Chondrocyte (in vitro differentiated cells): ENCODE data around the gene LAPTM5. TPM values are rescaled to one million over a fixed set of nuclear protein-coding genes. Genes with fewer than 3 reads are reported as not detected.

Experiments used
- DNase-seq: peaks from one replicate; pipeline ENCODE4 v3.0.0; 2021; ENCODE audit warnings: mixed read lengths, low spot score
- H3K27ac Mint-ChIP-seq: one replicate; pipeline ENCODE4 v1.8.0; 2021; ENCODE audit warnings: mild to moderate bottlenecking, moderate library complexity, mixed read lengths; ENCODE audit not compliant: unreplicated experiment
- H3K27me3 Mint-ChIP-seq: 2 replicates; pipeline ENCODE4 v1.8.0; 2021; ENCODE audit warnings: low read depth, mixed read lengths
- H3K36me3 Mint-ChIP-seq: 2 replicates; pipeline ENCODE4 v1.8.0; 2021; ENCODE audit warnings: low read depth, mixed read lengths
- H3K4me1 Mint-ChIP-seq: 2 replicates; pipeline ENCODE4 v1.8.0; 2021; ENCODE audit warnings: low read depth, mild to moderate bottlenecking, mixed read lengths
- H3K4me3 Mint-ChIP-seq: one replicate; pipeline ENCODE4 v1.8.0; 2021; ENCODE audit warnings: mild to moderate bottlenecking, moderate library complexity, mixed read lengths; ENCODE audit not compliant: unreplicated experiment
- H3K9me3 Mint-ChIP-seq: 2 replicates; pipeline ENCODE4 v1.8.0; 2021; ENCODE audit warnings: low read depth, mixed read lengths
- CTCF ChIP-seq: fragments of 200-600 bp; sonication (generic); IDR thresholded peaks from 2 replicates; pipeline ENCODE4 v1.5.0; 2021; ENCODE audit warnings: antibody characterized with exemption, mild to moderate bottlenecking, moderate library complexity
- microRNA-seq: library from miRNA; unstranded; fragments of <30 nt; microRNA quantifications from one replicate; pipeline ENCODE4 v1.2.0, GENCODE V29; 2020; ENCODE audit warnings: borderline number of aligned reads
- total RNA-seq: library from RNA; stranded (reverse); gene quantifications from 3 replicates; pipeline ENCODE4 v1.2.1, GENCODE V29; 2021

Gene LAPTM5
- total RNA-seq, 1 donor from 2014 or later = not detected

- peaks cover 67% of the 10 kb centered on the region for H3K27me3 Mint-ChIP-seq
- H3K4me3 Mint-ChIP-seq = no peak overlapping the region
Observed at GRCh38 chr1:30683699-30684098, 73.9 kb downstream of the LAPTM5 start.

More at GRCh38 chr1:30683699-30684098, 73.9 kb downstream of the LAPTM5 start:
- Mint-ChIP-seq H3K9me3 (no peaks in the 10 kb centered on the region), H3K4me1 (no peaks in the 10 kb centered on the region), H3K27ac (no peak overlapping the region), H3K36me3 (no peaks in the 10 kb centered on the region)
- no peak for DNase-seq
- TF ChIP-seq CTCF = no peak

Small RNA genes within 50 kb of the gene (microRNA-seq; reads per million reads assigned to microRNA genes)
- gene MIR4420 = not detected

Other genes with a start within 250 kb of the LAPTM5 start
- gene MATN1, start 34.2 kb downstream of the LAPTM5 start, total RNA-seq = 0.19 to 0.82 TPM (median 0.47 TPM) in 3 replicates
- gene SDC3, start 151.0 kb upstream of the LAPTM5 start, total RNA-seq = 46.8 to 69.3 TPM (median 47.3 TPM) in 3 replicates